Central memory CD8-positive, alpha-beta T cell (primary cell): ENCODE measurements around the gene OSBPL1A.

Experiments used
- ATAC-seq: fragments of 150-1000 bp; cut with Tn5 transposase; replicated peaks from 2 replicates; pipeline ENCODE4 v1.10.0; 2022; ENCODE audit warnings: mild to moderate bottlenecking, moderate FRiP score, moderate number of reproducible peaks; ENCODE audit not compliant: poor library complexity, severe bottlenecking; ENCODE audit errors: extremely low read depth
- DNase-seq, 2 donors: peaks; one replicate each; pipeline ENCODE4 v3.0.0; 2021; ENCODE audit warnings: low spot score in 2 of 2
- H3K27ac Mint-ChIP-seq: one replicate; pipeline ENCODE4 v1.8.0; 2022; ENCODE audit warnings: low read depth, mild to moderate bottlenecking, moderate library complexity, mixed read lengths
- H3K27me3 Mint-ChIP-seq: one replicate; pipeline ENCODE4 v1.8.0; 2022; ENCODE audit warnings: mixed read lengths
- H3K36me3 Mint-ChIP-seq: one replicate; pipeline ENCODE4 v1.8.0; 2022; ENCODE audit warnings: mild to moderate bottlenecking, moderate library complexity, mixed read lengths; ENCODE audit not compliant: insufficient read depth
- H3K4me1 Mint-ChIP-seq: one replicate; pipeline ENCODE4 v1.8.0; 2022; ENCODE audit warnings: mixed read lengths
- H3K4me3 Mint-ChIP-seq: one replicate; pipeline ENCODE4 v1.8.0; 2022; ENCODE audit warnings: mild to moderate bottlenecking, moderate library complexity, mixed read lengths
- H3K9me3 Mint-ChIP-seq: one replicate; pipeline ENCODE4 v1.8.0; 2022; ENCODE audit warnings: mixed read lengths

OSBPL1A gene

GRCh38 chr18:24197412-24197811 is 200.2 kb downstream of the OSBPL1A start:
- Mint-ChIP-seq H3K9me3 (no peaks in the 10 kb centered on the region), H3K4me1 (no peaks in the 10 kb centered on the region), H3K27ac (no peak overlapping the region), H3K36me3 (no peaks in the 10 kb centered on the region), H3K4me3 (no peak overlapping the region), H3K27me3 (peaks cover 5% of the 10 kb centered on the region)
- ATAC-seq = no peak
- DNase-seq = no peak

- Mint-ChIP-seq H3K4me3 (no peak overlapping the region), H3K4me1 (no peaks in the 10 kb centered on the region), H3K27ac (no peak overlapping the region), H3K27me3 (peaks cover 12% of the 10 kb centered on the region), H3K36me3 (no peaks in the 10 kb centered on the region), H3K9me3 (no peaks in the 10 kb centered on the region)
- ATAC-seq = no peak
- DNase-seq = no peak
Observed at GRCh38 chr18:24196764-24197163, 200.9 kb downstream of the OSBPL1A start.

- Mint-ChIP-seq H3K4me3 (no peak overlapping the region), H3K27me3 (peaks cover 13% of the 10 kb centered on the region), H3K36me3 (no peaks in the 10 kb centered on the region)
Observed at GRCh38 chr18:24195296-24196053, 202.1 kb downstream of the OSBPL1A start.

GRCh38 chr18:24190590-24190989 is 207.0 kb downstream of the OSBPL1A start:
- Mint-ChIP-seq H3K9me3 (no peaks in the 10 kb centered on the region), H3K4me1 (no peaks in the 10 kb centered on the region), H3K27me3 (peaks cover 26% of the 10 kb centered on the region), H3K27ac (no peak overlapping the region), H3K36me3 (no peaks in the 10 kb centered on the region), H3K4me3 (no peak overlapping the region)
- DNase-seq = no peak
- ATAC-seq = no peak

More at GRCh38 chr18:24195296-24196053, 202.1 kb downstream of the OSBPL1A start:
- DNase-seq = no peak
- no peak overlapping the region for H3K27ac Mint-ChIP-seq
- H3K4me1 Mint-ChIP-seq = no peaks in the 10 kb centered on the region
- ATAC-seq = no peak
- no peaks in the 10 kb centered on the region for H3K9me3 Mint-ChIP-seq

- no peaks in the 10 kb centered on the region for H3K36me3 Mint-ChIP-seq
- H3K27me3 Mint-ChIP-seq = peaks cover 26% of the 10 kb centered on the region
- no peak overlapping the region for H3K4me3 Mint-ChIP-seq
- no peaks in the 10 kb centered on the region for H3K9me3 Mint-ChIP-seq
- ATAC-seq (no peak), DNase-seq (no peak)
- no peak overlapping the region for H3K27ac Mint-ChIP-seq
- no peaks in the 10 kb centered on the region for H3K4me1 Mint-ChIP-seq
Observed at GRCh38 chr18:24189664-24190346, 207.8 kb downstream of the OSBPL1A start.

GRCh38 chr18:24189007-24189528 is 208.6 kb downstream of the OSBPL1A start:
- Mint-ChIP-seq H3K4me1 (no peaks in the 10 kb centered on the region), H3K4me3 (no peak overlapping the region), H3K27ac (no peak overlapping the region), H3K9me3 (no peaks in the 10 kb centered on the region), H3K36me3 (no peaks in the 10 kb centered on the region), H3K27me3 (peaks cover 26% of the 10 kb centered on the region)
- DNase-seq = no peak
- no peak for ATAC-seq

- Mint-ChIP-seq H3K4me1 (no peaks in the 10 kb centered on the region), H3K27me3 (peaks cover 26% of the 10 kb centered on the region), H3K27ac (no peak overlapping the region), H3K36me3 (no peaks in the 10 kb centered on the region), H3K9me3 (no peaks in the 10 kb centered on the region), H3K4me3 (no peak overlapping the region)
- ATAC-seq = no peak
- no peak for DNase-seq
Observed at GRCh38 chr18:24188120-24188519, 209.5 kb downstream of the OSBPL1A start.

- Mint-ChIP-seq H3K27me3 (peaks cover 24% of the 10 kb centered on the region), H3K36me3 (no peaks in the 10 kb centered on the region), H3K4me1 (no peaks in the 10 kb centered on the region), H3K27ac (no peak overlapping the region), H3K9me3 (no peaks in the 10 kb centered on the region), H3K4me3 (no peak overlapping the region)
- DNase-seq = no peak
- no peak for ATAC-seq
Observed at GRCh38 chr18:24187689-24188088, 209.9 kb downstream of the OSBPL1A start.

- no peaks in the 10 kb centered on the region for H3K4me1 Mint-ChIP-seq
- no peak overlapping the region for H3K27ac Mint-ChIP-seq
- H3K27me3 Mint-ChIP-seq = peaks cover 18% of the 10 kb centered on the region
- ATAC-seq (no peak), DNase-seq (no peak)
- no peak overlapping the region for H3K4me3 Mint-ChIP-seq
- H3K9me3 Mint-ChIP-seq = no peaks in the 10 kb centered on the region
- H3K36me3 Mint-ChIP-seq = no peaks in the 10 kb centered on the region
Observed at GRCh38 chr18:24187049-24187448, 210.6 kb downstream of the OSBPL1A start.

GRCh38 chr18:24185805-24186204 is 211.8 kb downstream of the OSBPL1A start:
- DNase-seq (no peak), ATAC-seq (no peak)
- H3K36me3 Mint-ChIP-seq = no peaks in the 10 kb centered on the region
- H3K27me3 Mint-ChIP-seq = peaks cover 13% of the 10 kb centered on the region
- no peaks in the 10 kb centered on the region for H3K4me1 Mint-ChIP-seq
- H3K9me3 Mint-ChIP-seq = no peaks in the 10 kb centered on the region
- no peak overlapping the region for H3K27ac Mint-ChIP-seq
- no peak overlapping the region for H3K4me3 Mint-ChIP-seq

GRCh38 chr18:24181806-24182205 is 215.8 kb downstream of the OSBPL1A start:
- Mint-ChIP-seq H3K36me3 (peaks cover 2% of the 10 kb centered on the region), H3K4me1 (no peaks in the 10 kb centered on the region), H3K27me3 (peaks cover 2% of the 10 kb centered on the region), H3K27ac (no peak overlapping the region), H3K9me3 (no peaks in the 10 kb centered on the region), H3K4me3 (no peak overlapping the region)
- ATAC-seq = no peak
- DNase-seq = no peak

- Mint-ChIP-seq H3K36me3 (peaks cover 3% of the 10 kb centered on the region), H3K4me3 (no peak overlapping the region), H3K4me1 (no peaks in the 10 kb centered on the region), H3K9me3 (no peaks in the 10 kb centered on the region), H3K27ac (no peak overlapping the region), H3K27me3 (no peaks in the 10 kb centered on the region)
- DNase-seq = no peak
- ATAC-seq = no peak
Observed at GRCh38 chr18:24180048-24180447, 217.6 kb downstream of the OSBPL1A start.
